ENCODE measurements around the gene CHST3. TPM values are rescaled to one million over a fixed set of nuclear protein-coding genes. Genes with fewer than 3 reads are reported as not detected.

Gene CHST3
- total RNA-seq, 1 experiment from 2014 or later: 6.1 TPM

DNA sequence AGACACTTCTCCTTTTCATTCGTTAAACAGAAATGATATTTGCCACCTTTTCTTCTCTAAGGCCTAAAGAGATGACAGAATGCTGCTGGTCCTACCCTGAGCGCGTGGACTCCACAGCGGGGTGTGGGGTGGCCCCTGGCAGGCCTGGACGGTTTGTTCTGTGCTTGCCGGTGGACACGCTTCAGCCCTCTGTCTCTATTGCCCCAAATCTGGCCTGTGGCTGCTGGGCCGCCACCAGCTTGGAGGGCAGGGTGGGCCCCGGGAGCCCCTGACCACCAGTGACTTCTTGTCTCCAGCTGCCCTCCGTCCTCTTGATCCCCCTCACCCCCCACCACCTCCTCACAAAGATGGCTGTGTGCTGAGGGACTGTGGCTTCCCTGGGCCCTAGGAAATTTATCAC lies 5.7 kb downstream of the CHST3 start:
- Histone ChIP-seq H3T11ph (ENCODE audit: low read length) (no peak overlapping the region), H3K56ac (ENCODE audit: insufficient read length, low read depth, low read length) (no peak overlapping the region), H4K20me1 (ENCODE audit: control insufficient read depth, insufficient read depth, insufficient read length) (no peaks in the 10 kb centered on the region), H4K8ac (replicated peaks; ENCODE audit: insufficient read length, low read depth, low read length) (no peak overlapping the region), H3K27ac (ENCODE audit: insufficient read length, low read depth, low read length) (no peak overlapping the region), H3K4ac (ENCODE audit: low read depth, low read length) (no peak overlapping the region), H3K23me2 (ENCODE audit: insufficient read length, low read depth, low read length, poor library complexity, severe bottlenecking) (peaks cover 11% of the 10 kb centered on the region), H2BK5ac (ENCODE audit: insufficient read length, low read length) (no peak overlapping the region), H3K4me2 (ENCODE audit: insufficient read depth, insufficient read length, low read length) (no peak overlapping the region), H2BK120ac (ENCODE audit: low read depth, low read length, poor library complexity, severe bottlenecking) (no peak overlapping the region), H2BK20ac (ENCODE audit: low read depth, low read length, poor library complexity, severe bottlenecking) (no peak overlapping the region), H3K9me3 (ENCODE audit: control insufficient read depth, low read depth, low read length) (no peaks in the 10 kb centered on the region), H2AFZ (ENCODE audit: low read length) (no peak overlapping the region), H3K4me1 (ENCODE audit: insufficient read depth, low read length) (peaks cover 3% of the 10 kb centered on the region), H2AK5ac (ENCODE audit: insufficient read length, low read length) (no peak overlapping the region), H4K91ac (ENCODE audit: insufficient read length, low read depth, low read length) (no peak overlapping the region), H3K79me2 (ENCODE audit: insufficient read depth, low read length) (no peaks in the 10 kb centered on the region; the same call in 1 of the 2 replicates), H4K5ac (ENCODE audit: insufficient read length, low read depth, low read length) (no peak overlapping the region), H3K79me1 (ENCODE audit: insufficient read depth, low read depth, low read length, poor library complexity, severe bottlenecking) (no peaks in the 10 kb centered on the region), H2BK15ac (ENCODE audit: low read depth, low read length) (no peak overlapping the region), H2BK12ac (ENCODE audit: insufficient read length, low read depth, low read length) (no peak overlapping the region), H3K27me3 (ENCODE audit: insufficient read depth, low read length) (no peaks in the 10 kb centered on the region; the same call in 1 of the 2 replicates), H3K14ac (ENCODE audit: insufficient read depth, low read length) (no peak overlapping the region), H3K18ac (ENCODE audit: insufficient read length, low read depth, low read length) (no peak overlapping the region), H3K9ac (ENCODE audit: extremely low read depth, insufficient read length, low read length) (no peak overlapping the region), H3K23ac (ENCODE audit: insufficient read length, low read depth, low read length) (no peak overlapping the region)
- no peaks in the 10 kb centered on the region for H3K9me3 Mint-ChIP-seq
- WGBS (ENCODE audit: extremely low coverage, insufficient read length, low lambda C conversion rate): no CpG with 5 or more reads among the region's 10 CpGs
- peaks cover 30 to 31% of the 10 kb centered on the region in 2 experiments for H3K4me1 Mint-ChIP-seq
- H3K36me3 Mint-ChIP-seq (ENCODE audit: insufficient read depth in 1 of 3, low read depth in 3 of 3): no peaks in the 10 kb centered on the region
- no peak for DNase-seq
- peaks cover 14% of the 10 kb centered on the region for H3K27me3 Mint-ChIP-seq (ENCODE audit: low read depth)
- H3K27ac Mint-ChIP-seq: no peak overlapping the region
- H3K4me3 Mint-ChIP-seq: no peak overlapping the region
- TF ChIP-seq, protein P1, sequence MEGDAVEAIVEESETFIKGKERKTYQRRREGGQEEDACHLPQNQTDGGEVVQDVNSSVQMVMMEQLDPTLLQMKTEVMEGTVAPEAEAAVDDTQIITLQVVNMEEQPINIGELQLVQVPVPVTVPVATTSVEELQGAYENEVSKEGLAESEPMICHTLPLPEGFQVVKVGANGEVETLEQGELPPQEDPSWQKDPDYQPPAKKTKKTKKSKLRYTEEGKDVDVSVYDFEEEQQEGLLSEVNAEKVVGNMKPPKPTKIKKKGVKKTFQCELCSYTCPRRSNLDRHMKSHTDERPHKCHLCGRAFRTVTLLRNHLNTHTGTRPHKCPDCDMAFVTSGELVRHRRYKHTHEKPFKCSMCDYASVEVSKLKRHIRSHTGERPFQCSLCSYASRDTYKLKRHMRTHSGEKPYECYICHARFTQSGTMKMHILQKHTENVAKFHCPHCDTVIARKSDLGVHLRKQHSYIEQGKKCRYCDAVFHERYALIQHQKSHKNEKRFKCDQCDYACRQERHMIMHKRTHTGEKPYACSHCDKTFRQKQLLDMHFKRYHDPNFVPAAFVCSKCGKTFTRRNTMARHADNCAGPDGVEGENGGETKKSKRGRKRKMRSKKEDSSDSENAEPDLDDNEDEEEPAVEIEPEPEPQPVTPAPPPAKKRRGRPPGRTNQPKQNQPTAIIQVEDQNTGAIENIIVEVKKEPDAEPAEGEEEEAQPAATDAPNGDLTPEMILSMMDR (conservative IDR thresholded peaks at IDR 0.05): no peak

All from H9 (cell line).